ENCODE results near the gene LLPH.

LLPH gene

DNA sequence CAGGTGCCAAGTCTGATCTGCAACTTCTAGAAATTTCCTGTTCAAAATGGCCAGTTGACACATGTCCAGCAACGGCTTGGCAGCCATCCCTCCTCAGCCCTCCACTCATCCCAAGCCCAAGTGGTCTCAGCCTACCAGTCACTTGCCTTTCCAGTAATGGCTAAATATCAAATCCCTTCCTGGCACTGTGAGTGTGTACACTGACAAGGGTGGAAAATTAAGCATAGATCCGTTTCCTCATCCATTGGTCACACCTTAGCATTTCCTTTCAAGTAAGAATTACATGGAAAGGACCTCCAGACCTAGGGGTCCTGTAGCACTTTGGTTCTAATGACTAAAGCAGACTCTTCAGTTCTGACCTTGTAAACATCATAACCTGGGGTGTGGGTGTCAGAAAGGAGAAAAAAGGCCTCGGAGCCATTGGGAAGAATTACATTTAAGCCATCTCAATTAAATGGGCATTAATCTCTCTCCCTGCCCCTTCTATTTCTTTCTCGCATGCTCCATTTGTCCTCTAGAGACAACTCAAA, 15.4 kb downstream of the LLPH start:
- TF ChIP-seq, protein P1, sequence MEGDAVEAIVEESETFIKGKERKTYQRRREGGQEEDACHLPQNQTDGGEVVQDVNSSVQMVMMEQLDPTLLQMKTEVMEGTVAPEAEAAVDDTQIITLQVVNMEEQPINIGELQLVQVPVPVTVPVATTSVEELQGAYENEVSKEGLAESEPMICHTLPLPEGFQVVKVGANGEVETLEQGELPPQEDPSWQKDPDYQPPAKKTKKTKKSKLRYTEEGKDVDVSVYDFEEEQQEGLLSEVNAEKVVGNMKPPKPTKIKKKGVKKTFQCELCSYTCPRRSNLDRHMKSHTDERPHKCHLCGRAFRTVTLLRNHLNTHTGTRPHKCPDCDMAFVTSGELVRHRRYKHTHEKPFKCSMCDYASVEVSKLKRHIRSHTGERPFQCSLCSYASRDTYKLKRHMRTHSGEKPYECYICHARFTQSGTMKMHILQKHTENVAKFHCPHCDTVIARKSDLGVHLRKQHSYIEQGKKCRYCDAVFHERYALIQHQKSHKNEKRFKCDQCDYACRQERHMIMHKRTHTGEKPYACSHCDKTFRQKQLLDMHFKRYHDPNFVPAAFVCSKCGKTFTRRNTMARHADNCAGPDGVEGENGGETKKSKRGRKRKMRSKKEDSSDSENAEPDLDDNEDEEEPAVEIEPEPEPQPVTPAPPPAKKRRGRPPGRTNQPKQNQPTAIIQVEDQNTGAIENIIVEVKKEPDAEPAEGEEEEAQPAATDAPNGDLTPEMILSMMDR (IDR thresholded peaks at IDR 0.05; ENCODE audit: control insufficient read depth, extremely low read depth, insufficient read depth): no peak
- no peak for DNase-seq (ENCODE audit: low read depth)
- H3K4me3 ChIP-seq (ENCODE audit: low read depth, low read length): no peak overlapping the region

DNA sequence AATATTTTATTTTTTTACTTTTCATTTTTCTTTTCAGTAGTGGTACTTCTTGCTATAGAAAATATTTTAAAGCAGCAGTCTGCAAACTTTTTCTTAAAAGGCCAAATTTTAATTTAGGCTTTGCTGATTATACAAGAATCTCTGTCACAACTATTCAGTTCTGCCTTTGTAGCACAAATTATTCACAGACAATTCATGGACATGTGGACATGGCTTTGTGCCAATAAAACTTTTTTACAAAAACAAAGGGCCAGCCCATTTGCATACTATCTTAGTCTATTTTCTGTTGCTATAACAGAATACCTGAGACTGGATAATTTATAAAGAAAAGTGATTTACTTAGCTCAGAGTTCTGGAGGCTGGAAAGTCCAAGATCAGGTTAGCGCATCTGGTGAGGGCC, 17.1 kb downstream of the LLPH start:
- no peak overlapping the region for H3K4me3 ChIP-seq (ENCODE audit: low read depth, low read length)
- no peak for DNase-seq (ENCODE audit: low read depth)
- TF ChIP-seq, protein P1 (IDR thresholded peaks at IDR 0.05; ENCODE audit: control insufficient read depth, extremely low read depth, insufficient read depth): no peak

DNA sequence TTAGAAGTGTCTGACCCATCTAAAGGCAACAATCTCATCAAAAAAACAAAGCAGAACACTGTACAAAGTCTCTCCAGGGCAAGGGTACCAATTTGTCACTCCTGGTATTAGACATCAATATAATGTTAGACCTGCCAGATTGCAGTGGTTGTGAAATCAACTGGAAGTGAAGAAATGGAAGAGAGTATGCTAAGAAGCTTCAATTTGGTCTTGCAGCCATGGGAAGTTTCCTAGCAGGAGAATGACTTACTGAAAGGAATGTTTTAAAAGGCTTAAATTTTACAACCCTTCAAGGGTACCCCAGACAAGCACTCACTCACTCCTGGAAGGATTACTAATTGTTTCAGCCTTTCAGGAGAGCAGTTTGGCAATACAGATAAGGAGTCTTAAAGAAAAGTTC, 18.9 kb downstream of the LLPH start:
- DNase-seq (ENCODE audit: low read depth): no peak
- H3K4me3 ChIP-seq (ENCODE audit: low read depth, low read length): no peak overlapping the region
- TF ChIP-seq, protein P1 (IDR thresholded peaks at IDR 0.05; ENCODE audit: control insufficient read depth, extremely low read depth, insufficient read depth): no peak

DNA sequence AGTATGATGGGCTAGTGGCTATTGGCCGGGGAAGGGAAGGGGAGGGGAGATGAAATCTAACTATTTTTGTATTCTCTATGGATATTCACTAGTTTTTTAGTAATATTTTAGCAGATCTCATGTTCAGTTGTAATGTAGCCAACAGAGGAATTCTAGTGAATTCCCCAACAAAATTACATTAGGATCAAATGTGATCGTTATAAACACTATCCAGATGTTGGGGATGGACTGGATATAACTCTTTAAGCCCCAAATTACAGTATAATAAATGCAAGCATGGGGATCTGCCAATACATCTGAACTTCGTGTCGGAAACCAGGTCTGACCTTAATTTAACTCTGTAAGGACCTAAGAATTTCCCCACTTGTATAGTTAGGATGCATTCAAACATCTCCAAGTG, 21.5 kb downstream of the LLPH start:
- TF ChIP-seq, protein P1 (IDR thresholded peaks at IDR 0.05; ENCODE audit: control insufficient read depth, extremely low read depth, insufficient read depth): no peak
- DNase-seq (ENCODE audit: low read depth): no peak
- no peak overlapping the region for H3K4me3 ChIP-seq (ENCODE audit: low read depth, low read length)

DNA sequence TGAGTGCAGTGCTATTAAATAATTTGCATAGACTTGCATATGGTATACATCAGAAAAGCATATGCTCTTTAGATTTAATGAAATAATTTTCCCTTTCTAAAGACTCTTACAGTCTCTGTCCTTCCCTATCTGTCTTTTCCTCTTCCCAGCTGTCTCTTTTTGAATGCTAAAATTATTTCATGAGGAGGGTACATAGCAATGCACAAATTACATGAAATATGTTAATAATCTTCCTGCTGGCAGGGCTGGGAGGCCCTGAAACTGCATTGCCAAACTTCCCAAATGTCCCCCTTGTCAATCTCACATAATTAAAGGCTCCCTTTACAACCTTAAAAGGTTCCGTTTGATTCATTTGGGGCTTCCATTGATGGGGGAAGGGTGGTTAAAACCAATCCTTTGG, 22.2 kb downstream of the LLPH start:
- TF ChIP-seq, protein P1 (IDR thresholded peaks at IDR 0.05; ENCODE audit: control insufficient read depth, extremely low read depth, insufficient read depth): no peak
- no peak overlapping the region for H3K4me3 ChIP-seq (ENCODE audit: low read depth, low read length)
- no peak for DNase-seq (ENCODE audit: low read depth)

DNA sequence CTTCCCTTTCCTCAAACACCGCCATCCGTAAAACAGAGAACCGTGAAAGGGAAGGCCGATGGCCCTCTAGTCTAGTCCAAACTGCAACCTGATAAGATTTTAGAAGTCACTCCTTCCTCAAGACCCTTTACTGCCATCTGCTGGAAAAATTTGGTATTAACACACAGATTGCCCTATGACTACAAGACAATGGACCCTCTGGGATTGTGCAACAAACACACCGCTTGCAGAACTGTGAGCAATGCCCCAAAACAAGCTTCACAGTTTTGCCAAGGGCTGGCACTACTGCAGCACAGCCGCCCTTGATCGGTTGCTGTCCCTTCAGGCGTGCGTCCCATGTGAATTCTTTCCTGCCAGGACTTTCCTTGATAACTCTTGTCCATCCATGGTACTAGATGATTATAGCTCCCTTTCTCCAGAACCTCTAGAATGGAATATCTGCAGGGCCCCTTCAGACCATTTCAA, 23.1 kb downstream of the LLPH start:
- TF ChIP-seq, protein P1 (IDR thresholded peaks at IDR 0.05; ENCODE audit: control insufficient read depth, extremely low read depth, insufficient read depth): peak; percentile 70
- peak; percentile 62 for DNase-seq (ENCODE audit: low read depth)
- no peak overlapping the region for H3K4me3 ChIP-seq (ENCODE audit: low read depth, low read length)
